H1 (cell line): ENCODE measurements around the gene ATP6V1C2. TPM values are rescaled to one million over a fixed set of nuclear protein-coding genes. Genes with fewer than 3 reads are reported as not detected.

ENCODE experiments used
- JUN ChIP-seq: IDR thresholded peaks from 2 replicates; pipeline ENCODE4 v1.6.1; 2011; ENCODE audit warnings: low read depth, mild to moderate bottlenecking, improper control_type of control experiment, low read length
- PHF8 ChIP-seq: fragments of 200-600 bp; sonication (generic); conservative IDR thresholded peaks from 2 replicates; pipeline ENCODE4 v1.7.1; 2012; ENCODE audit warnings: low read depth, mild to moderate bottlenecking, inconsistent platforms, low read length, moderate library complexity
- polyA plus RNA-seq, 7 experiments: library from polyadenylated mRNA; depleted of rRNA in 3 of 7; stranded (reverse) in 5 of 7; unstranded in 2 of 7; fragments of >200 nt in 5 of 7; fragments of 200-250 nt in 2 of 7; gene quantifications; 1 replicate in 5 of 7; 2 replicates in 1 of 7; 4 replicates in 1 of 7; pipeline versions ENCODE4 v1.2.1 to v1.2.3, GENCODE V29; 2011 to 2013; ENCODE audit warnings: missing spikeins in 2 of 7, mixed read lengths in 2 of 7
- total RNA-seq: library from RNA; stranded (reverse); fragmentation: NEBNext Ultra II Directional; extraction: Animal tissue kit (Norgen Biotek cat#: 25700); gene quantifications from 2 replicates; pipeline ENCODE4 v1.2.1, GENCODE V29; 2021

ATP6V1C2 gene
- total and polyA plus RNA-seq, 2 of the 8 experiments (the other 6 are each of a cell fraction or from before 2014, with no cell fraction given), result 0.29 to 0.74 TPM

- TF ChIP-seq PHF8, result no peak
- TF ChIP-seq JUN, result no peak
Observed at GRCh38 chr2:10732924-10733565, 11.6 kb downstream of the ATP6V1C2 start (continued).
